ENCODE measurements around the gene PTPRN2. TPM values are rescaled to one million over a fixed set of nuclear protein-coding genes. Genes with fewer than 3 reads are reported as not detected.

The PTPRN2 gene
- total and polyA plus RNA-seq, 2 of the 8 experiments (the other 6 are each of a cell fraction or from before 2014, with no cell fraction given): 2.6 to 4.5 TPM

GRCh38 chr7:158265743-158266080, 321.9 kb downstream of the PTPRN2 start (continued):
- TF ChIP-seq POLR2A (IDR thresholded peaks at IDR 0.05; ENCODE audit: control extremely low read depth in 1 of 2, low read depth in 2 of 2, low read length in 2 of 2): no peak

Measured in H1 (cell line).